ENCODE measurements around the gene VAC14.

- TF ChIP-seq CTCF (IDR thresholded peaks at IDR 0.05) (no peak), ZFX (IDR thresholded peaks at IDR 0.05; ENCODE audit: borderline replicate concordance) (no peak)
Observed at GRCh38 chr16:70782237-70782636, 18.7 kb downstream of the VAC14 start.
